Mesenteric fat pad (tissue), 1 donor: ENCODE results near the gene SEPTIN10. TPM values are rescaled to one million over a fixed set of nuclear protein-coding genes. Genes with fewer than 3 reads are reported as not detected.
"Not testable (repeated sequence)": the region's sequence is repeated elsewhere in the genome, so short reads cannot be mapped to it uniquely, and the experiment has no call there.

Source experiments
- DNase-seq: peaks from one replicate; pipeline ENCODE4 v3.0.0-alpha.2; 2020; ENCODE audit warnings: low spot score
- total RNA-seq: library from RNA; stranded (reverse); fragmentation: NEBNext Ultra II Directional; extraction: Animal tissue kit (Norgen Biotek cat#: 25700); gene quantifications from one replicate; pipeline ENCODE4 v1.2.1, GENCODE V29; 2021
- donor health status: DM: yes; HTN: yes; CAD: no.

The SEPTIN10 gene
- total RNA-seq, 1 donor from 2014 or later, result 97.2 TPM

GRCh38 chr2:109607766-109608165 is 6.0 kb downstream of the SEPTIN10 start:
- no peak for DNase-seq

GRCh38 chr2:109604597-109604996 is 9.2 kb downstream of the SEPTIN10 start:
- no peak for DNase-seq

- DNase-seq, result no peak
Measured at GRCh38 chr2:109602617-109603188, 11.1 kb downstream of the SEPTIN10 start.

- DNase-seq, result no peak
Measured at GRCh38 chr2:109601783-109602182, 12.0 kb downstream of the SEPTIN10 start.

GRCh38 chr2:109597283-109597682 is 16.5 kb downstream of the SEPTIN10 start:
- no peak for DNase-seq

- no peak for DNase-seq
Measured at GRCh38 chr2:109595644-109596043, 18.1 kb downstream of the SEPTIN10 start.

- DNase-seq, result no peak
Measured at GRCh38 chr2:109594246-109594885, 19.4 kb downstream of the SEPTIN10 start.

GRCh38 chr2:109592905-109593304 is 20.9 kb downstream of the SEPTIN10 start:
- no peak for DNase-seq

GRCh38 chr2:109591206-109591605 is 22.6 kb downstream of the SEPTIN10 start:
- DNase-seq, result no peak

- DNase-seq, result no peak
Measured at GRCh38 chr2:109586687-109587086, 27.1 kb downstream of the SEPTIN10 start.

- DNase-seq, result no peak
Measured at GRCh38 chr2:109582928-109583895, 30.6 kb downstream of the SEPTIN10 start.

- DNase-seq, result not testable (repeated sequence)
Measured at GRCh38 chr2:109577630-109578029, 36.1 kb downstream of the SEPTIN10 start.

GRCh38 chr2:109575373-109575772 is 38.4 kb downstream of the SEPTIN10 start:
- no peak for DNase-seq

- no peak for DNase-seq
Measured at GRCh38 chr2:109563980-109564550, 49.7 kb downstream of the SEPTIN10 start.

GRCh38 chr2:109563288-109563687 is 50.5 kb downstream of the SEPTIN10 start:
- DNase-seq, result no peak

GRCh38 chr2:109562421-109562820 is 51.3 kb downstream of the SEPTIN10 start:
- DNase-seq, result no peak

- no peak for DNase-seq
Measured at GRCh38 chr2:109560265-109560664, 53.5 kb downstream of the SEPTIN10 start.

- DNase-seq, result no peak
Measured at GRCh38 chr2:109558076-109558882, 55.5 kb downstream of the SEPTIN10 start.

- DNase-seq, result no peak
Measured at GRCh38 chr2:109557309-109557708, 56.5 kb downstream of the SEPTIN10 start.

GRCh38 chr2:109555346-109555900 is 58.3 kb downstream of the SEPTIN10 start:
- no peak for DNase-seq
